Adrenal gland (tissue), 12 donors: ENCODE measurements around the gene ITFG2. TPM values are rescaled to one million over a fixed set of nuclear protein-coding genes. Genes with fewer than 3 reads are reported as not detected.

ENCODE experiments used
- DNase-seq, 7 donors: peaks; one replicate each; pipeline ENCODE4 v3.0.0-alpha.2; 2019 to 2020
- H3K27ac ChIP-seq, 5 donors: fragments of 200-600 bp; sonication (generic) in 4 of 5; 1 replicate in 3 of 5; 2 replicates in 2 of 5; pipeline versions ENCODE4 v1.5.1 to v1.8.0; 2016 to 2020; ENCODE audit warnings: mild to moderate bottlenecking in 1 of 5
- H3K27me3 ChIP-seq: fragments of 200-600 bp; 2 replicates; pipeline ENCODE4 v1.8.0; 2021
- H3K36me3 ChIP-seq, 2 donors: fragments of 200-600 bp; replicated peaks in 1 of 2; 1 replicate in 1 of 2; 2 replicates in 1 of 2; pipeline versions ENCODE4 v1.5.1 to v1.8.0; 2018 to 2022
- H3K4me1 ChIP-seq, 2 donors: fragments of 200-600 bp; replicated peaks in 1 of 2; 1 replicate in 1 of 2; 2 replicates in 1 of 2; pipeline versions ENCODE4 v1.5.1 to v1.8.0; 2018 to 2021
- H3K4me3 ChIP-seq, 4 donors: fragments of 200-600 bp; sonication (generic) in 3 of 4; one replicate each; pipeline ENCODE4 v1.5.1; 2016 to 2018
- H3K9me3 ChIP-seq, 3 donors: fragments of 200-600 bp; sonication (generic) in 1 of 3; replicated peaks in 1 of 3; 1 replicate in 2 of 3; 2 replicates in 1 of 3; pipeline versions ENCODE4 v1.5.1 to v1.8.0; 2016 to 2021
- POLR2A ChIP-seq, 2 donors: fragments of 450-650 bp; IDR thresholded peaks; one replicate each; pipeline ENCODE4 v1.6.1; 2017; ENCODE audit warnings: antibody characterized with exemption in 2 of 2, mild to moderate bottlenecking in 2 of 2, moderate library complexity in 1 of 2
- WGBS, 4 donors: extraction: QIAGEN DNeasy Blood & Tissue Kit in 2 of 4; methylation state at CpG; one replicate each; pipeline versions ENCODE4 v1.1.5 to v1.1.7; 2013 to 2017; 5-methylcytosine and 5-hydroxymethylcytosine counted together
- intact Hi-C, 2 donors: fragments of 100-400 bp; cut with DNase I; formaldehyde crosslinking; loops; one replicate each; pipeline versions ENCODE4 v1.14.1 to v1.15.0; 2022 to 2023
- polyA plus RNA-seq, 3 donors: library from polyadenylated mRNA; stranded (reverse); fragments of 200-250 nt in 2 of 3; fragments of 350-450 nt in 1 of 3; fragmentation: Illumina TruSeq in 1 of 3; extraction: RNeasy Lipid Tissue Mini Kit (QIAGEN cat#74804) in 1 of 3; gene quantifications; one replicate each; pipeline ENCODE4 v1.2.3, GENCODE V29; 2013 to 2014
- total RNA-seq, 9 donors: library from RNA; depleted of rRNA in 4 of 9; stranded (reverse); fragments of >200 nt in 4 of 9; fragments of 120-200 nt in 1 of 9; fragmentation: NEBNext Ultra II Directional in 1 of 9; extraction: Animal tissue kit (Norgen Biotek cat#: 25700) in 1 of 9; gene quantifications; one replicate each; pipeline versions ENCODE4 v1.1.0 to v1.2.4, GENCODE V29; 2013 to 2023
- TF ChIP-seq, protein P1 (sequence below), 6 experiments: fragments of 450-650 bp in 4 of 6; fragments of 200-600 bp in 2 of 6; sonication (generic) in 1 of 6; IDR thresholded peaks; 1 replicate in 5 of 6; 2 replicates in 1 of 6; pipeline versions ENCODE4 v1.5.1 to v1.8.0; 2016 to 2021; ENCODE audit warnings: antibody characterized with exemption in 6 of 6, mild to moderate bottlenecking in 2 of 6, moderate library complexity in 1 of 6
- donor health status: healthy with polysubstance abuse.
- donor health status: Bipolar disorder and iron deficiency.
- donor health status: DM: yes; HTN: yes; CAD: no.
- donor health status: DM: no; HTN: no; CAD: no.
- donor health status: DM: no; HTN: no; CAD: no.
- donor health status: DM: yes; HTN: yes; CAD: no.

Gene ITFG2
- total and polyA plus RNA-seq, 12 donors = 20.3 to 63.0 (median 32.7) TPM

DNA sequence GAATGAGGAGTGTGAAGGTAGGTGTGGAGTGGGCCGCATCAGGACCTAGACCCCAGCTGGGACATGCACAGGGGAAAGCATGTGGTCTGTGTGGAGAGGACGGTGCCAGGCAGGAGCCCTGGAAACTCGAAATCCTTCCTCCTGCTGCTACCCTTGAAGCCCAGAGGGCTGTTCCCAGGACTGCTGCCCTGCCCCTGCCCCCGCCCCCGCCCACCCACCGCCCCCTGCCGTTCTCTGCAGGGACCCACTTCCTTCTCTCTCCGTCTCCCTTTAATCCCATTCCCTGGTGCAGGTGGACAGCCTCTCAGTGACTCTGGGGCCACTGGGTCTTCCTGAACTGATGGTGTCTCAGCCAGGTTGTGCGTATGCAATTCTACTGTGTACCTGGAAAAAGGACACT, 8.0 kb downstream of the ITFG2 start:
- 82 to 88% (median 83%) methylated on average over 3 to 9 of the region's 9 CpGs for WGBS, 4 donors
- Histone ChIP-seq H3K9me3 (no peaks in the 10 kb centered on the region), H3K4me1 (no peaks in the 10 kb centered on the region), H3K4me3 (no peak overlapping the region), H3K36me3 (peaks cover 0 to 78% of the 10 kb centered on the region in 2 donors), H3K27ac (no peak overlapping the region), H3K27me3 (no peaks in the 10 kb centered on the region)
- no peak for TF ChIP-seq POLR2A (IDR thresholded peaks at IDR 0.05)
- TF ChIP-seq, protein P1, sequence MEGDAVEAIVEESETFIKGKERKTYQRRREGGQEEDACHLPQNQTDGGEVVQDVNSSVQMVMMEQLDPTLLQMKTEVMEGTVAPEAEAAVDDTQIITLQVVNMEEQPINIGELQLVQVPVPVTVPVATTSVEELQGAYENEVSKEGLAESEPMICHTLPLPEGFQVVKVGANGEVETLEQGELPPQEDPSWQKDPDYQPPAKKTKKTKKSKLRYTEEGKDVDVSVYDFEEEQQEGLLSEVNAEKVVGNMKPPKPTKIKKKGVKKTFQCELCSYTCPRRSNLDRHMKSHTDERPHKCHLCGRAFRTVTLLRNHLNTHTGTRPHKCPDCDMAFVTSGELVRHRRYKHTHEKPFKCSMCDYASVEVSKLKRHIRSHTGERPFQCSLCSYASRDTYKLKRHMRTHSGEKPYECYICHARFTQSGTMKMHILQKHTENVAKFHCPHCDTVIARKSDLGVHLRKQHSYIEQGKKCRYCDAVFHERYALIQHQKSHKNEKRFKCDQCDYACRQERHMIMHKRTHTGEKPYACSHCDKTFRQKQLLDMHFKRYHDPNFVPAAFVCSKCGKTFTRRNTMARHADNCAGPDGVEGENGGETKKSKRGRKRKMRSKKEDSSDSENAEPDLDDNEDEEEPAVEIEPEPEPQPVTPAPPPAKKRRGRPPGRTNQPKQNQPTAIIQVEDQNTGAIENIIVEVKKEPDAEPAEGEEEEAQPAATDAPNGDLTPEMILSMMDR (IDR thresholded peaks at IDR 0.05) = no peak
- intact Hi-C loops = no loop called here
- no peak for DNase-seq

DNA sequence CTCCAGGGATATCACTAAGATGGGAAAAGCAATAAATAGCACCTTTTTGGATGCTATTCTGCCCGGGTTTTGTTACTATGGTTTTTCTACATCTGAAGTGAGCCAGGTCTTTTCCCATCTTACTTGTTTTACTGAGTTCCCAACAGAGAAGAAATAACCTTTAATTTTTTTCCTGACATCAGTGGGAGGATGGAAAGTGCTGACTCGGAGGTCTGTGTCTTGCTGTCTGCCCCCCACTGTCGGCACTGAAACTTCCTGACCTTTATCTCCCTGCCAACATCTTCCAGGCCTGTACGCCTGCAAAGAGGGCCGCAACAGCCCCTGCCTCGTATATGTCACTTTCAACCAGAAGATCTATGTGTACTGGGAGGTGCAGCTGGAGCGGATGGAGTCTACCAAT, 11.0 kb downstream of the ITFG2 start:
- no peaks in the 10 kb centered on the region for H3K4me1 ChIP-seq
- intact Hi-C loops = no loop called here
- no peaks in the 10 kb centered on the region for H3K27me3 ChIP-seq
- H3K9me3 ChIP-seq = no peaks in the 10 kb centered on the region
- H3K27ac ChIP-seq = no peak overlapping the region
- peaks cover 0 to 100% of the 10 kb centered on the region in 2 donors for H3K36me3 ChIP-seq
- WGBS, 4 donors = 71 to 75% (median 74%) methylated on average over 7 of the region's 7 CpGs
- H3K4me3 ChIP-seq = no peak overlapping the region
- no peak for TF ChIP-seq POLR2A (IDR thresholded peaks at IDR 0.05)
- TF ChIP-seq, protein P1 (IDR thresholded peaks at IDR 0.05) = no peak
- DNase-seq = no peak

DNA sequence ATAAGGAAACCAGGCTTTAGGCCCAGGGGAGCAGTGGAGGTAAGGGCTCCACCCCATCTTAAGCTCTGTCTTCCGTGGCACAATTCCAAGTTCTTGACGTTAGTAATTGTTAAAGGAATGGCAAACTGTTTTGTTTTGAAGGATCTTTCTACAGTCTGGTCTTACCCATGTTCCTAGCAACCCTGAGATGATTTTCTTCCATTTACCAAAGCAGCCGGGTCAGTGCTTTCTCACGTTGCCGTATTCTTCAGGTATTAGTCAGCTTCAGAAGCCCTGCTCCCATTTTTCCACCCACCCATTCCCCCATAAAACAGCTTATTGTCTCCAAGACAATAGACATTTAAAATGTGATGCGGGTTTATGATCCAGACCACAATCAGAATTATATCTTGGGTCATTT, 12.1 kb downstream of the ITFG2 start:
- WGBS, 4 donors = 76 to 89% (median 82%) methylated on average over 6 of the region's 6 CpGs
- Histone ChIP-seq H3K36me3 (peaks cover 0 to 95% of the 10 kb centered on the region in 2 donors), H3K27ac (no peak overlapping the region)

DNA sequence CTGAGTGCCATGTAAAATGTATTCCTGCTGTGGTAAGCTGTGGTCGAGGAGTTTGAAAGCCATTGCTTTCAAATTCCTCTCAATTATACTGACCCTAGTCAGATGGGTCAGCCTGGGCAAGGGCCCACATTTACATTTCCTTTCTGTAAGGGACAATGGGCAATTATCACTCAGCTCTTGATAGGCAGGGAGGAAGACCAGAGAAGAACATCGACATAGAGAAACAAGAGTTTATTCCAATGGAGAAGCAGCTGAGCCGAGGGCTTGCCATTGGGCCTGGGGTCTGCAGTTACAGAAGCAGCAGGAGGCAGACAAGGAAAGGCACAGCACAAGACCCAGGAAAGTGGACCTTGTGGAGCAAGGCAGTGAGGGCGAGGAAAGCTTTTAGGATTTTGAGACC, 12.7 kb downstream of the ITFG2 start:
- Histone ChIP-seq H3K27ac (no peak overlapping the region), H3K36me3 (peaks cover 0 to 91% of the 10 kb centered on the region in 2 donors), H3K9me3 (no peaks in the 10 kb centered on the region), H3K4me1 (no peaks in the 10 kb centered on the region), H3K4me3 (no peak overlapping the region), H3K27me3 (no peaks in the 10 kb centered on the region)
- intact Hi-C loops = no loop called here
- DNase-seq = no peak
- no peak for TF ChIP-seq POLR2A (IDR thresholded peaks at IDR 0.05)
- TF ChIP-seq, protein P1 (IDR thresholded peaks at IDR 0.05) = no peak
- WGBS, 4 donors = 78 to 86% (median 84%) methylated on average over 4 of the region's 4 CpGs

More for the DNA sequence above, 12.1 kb downstream of the ITFG2 start:
- Histone ChIP-seq H3K9me3 (no peaks in the 10 kb centered on the region), H3K27me3 (no peaks in the 10 kb centered on the region), H3K4me1 (no peaks in the 10 kb centered on the region), H3K4me3 (no peak overlapping the region)
- intact Hi-C loops = no loop called here
- no peak for TF ChIP-seq POLR2A (IDR thresholded peaks at IDR 0.05)
- TF ChIP-seq, protein P1 (IDR thresholded peaks at IDR 0.05) = no peak
- DNase-seq = no peak
